Measurements from ENCODE around the gene SAP25.
"Not testable (repeated sequence)": the region's sequence is repeated elsewhere in the genome, so short reads cannot be mapped to it uniquely, and the experiment has no call there.

Gene SAP25

GRCh38 chr7:100553032-100553431 lies 20.7 kb downstream of the SAP25 start:
- no peak overlapping the region for H3K4me2 ChIP-seq (ENCODE audit: low read length)

GRCh38 chr7:100552532-100552931 lies 21.2 kb downstream of the SAP25 start:
- no peaks in the 10 kb centered on the region for H3K27me3 ChIP-seq (ENCODE audit: insufficient read depth, low read length)
- no peak overlapping the region for H2AFZ ChIP-seq (ENCODE audit: low read length)
- peaks cover 14% of the 10 kb centered on the region for H3K4me1 ChIP-seq (ENCODE audit: insufficient read depth, low read length, severe bottlenecking)
- TF ChIP-seq EZH2 (IDR thresholded peaks at IDR 0.05; ENCODE audit: borderline replicate concordance, low read length) (no peak), CTCF (IDR thresholded peaks at IDR 0.05; ENCODE audit: low read length) (no peak)
- no peaks in the 10 kb centered on the region for H3F3A ChIP-seq (ENCODE audit: insufficient read depth, low read length)
- H3K4me2 ChIP-seq (ENCODE audit: low read length): no peak overlapping the region
- H3K79me2 ChIP-seq (ENCODE audit: insufficient read depth, low read length): no peaks in the 10 kb centered on the region
- H3K36me3 ChIP-seq (ENCODE audit: insufficient read depth, low read length): peaks cover 8% of the 10 kb centered on the region
- no peaks in the 10 kb centered on the region for H3K9me2 ChIP-seq (ENCODE audit: low read depth, low read length)
- H3K9me3 ChIP-seq (ENCODE audit: low read length): no peaks in the 10 kb centered on the region
- no peak overlapping the region for H3K27ac ChIP-seq (ENCODE audit: low read depth, low read length, poor library complexity, severe bottlenecking)
- H3K9ac ChIP-seq (ENCODE audit: low read length): no peak overlapping the region
- H3K4me3 ChIP-seq (ENCODE audit: low read depth, low read length, poor library complexity, severe bottlenecking): no peak overlapping the region
- no peaks in the 10 kb centered on the region for H4K20me1 ChIP-seq (ENCODE audit: insufficient read depth, low read length)

More at GRCh38 chr7:100553032-100553431, 20.7 kb downstream of the SAP25 start:
- Histone ChIP-seq H3K9me3 (ENCODE audit: low read length) (no peaks in the 10 kb centered on the region), H3K4me1 (ENCODE audit: insufficient read depth, low read length, severe bottlenecking) (peaks cover 11% of the 10 kb centered on the region), H3K27ac (ENCODE audit: low read depth, low read length, poor library complexity, severe bottlenecking) (no peak overlapping the region), H3K9ac (ENCODE audit: low read length) (no peak overlapping the region), H4K20me1 (ENCODE audit: insufficient read depth, low read length) (no peaks in the 10 kb centered on the region), H3F3A (ENCODE audit: insufficient read depth, low read length) (no peaks in the 10 kb centered on the region), H3K79me2 (ENCODE audit: insufficient read depth, low read length) (no peaks in the 10 kb centered on the region), H3K4me3 (ENCODE audit: low read depth, low read length, poor library complexity, severe bottlenecking) (no peak overlapping the region), H3K36me3 (ENCODE audit: insufficient read depth, low read length) (peaks cover 8% of the 10 kb centered on the region), H2AFZ (ENCODE audit: low read length) (no peak overlapping the region), H3K9me2 (ENCODE audit: low read depth, low read length) (no peaks in the 10 kb centered on the region), H3K27me3 (ENCODE audit: insufficient read depth, low read length) (no peaks in the 10 kb centered on the region)
- TF ChIP-seq CTCF (IDR thresholded peaks at IDR 0.05; ENCODE audit: low read length) (no peak), EZH2 (IDR thresholded peaks at IDR 0.05; ENCODE audit: borderline replicate concordance, low read length) (no peak)

- H3K9me3 ChIP-seq (ENCODE audit: low read length); H3K27me3 ChIP-seq (ENCODE audit: insufficient read depth, low read length); H3K79me2 ChIP-seq (ENCODE audit: insufficient read depth, low read length); H4K20me1 ChIP-seq (ENCODE audit: insufficient read depth, low read length); H3F3A ChIP-seq (ENCODE audit: insufficient read depth, low read length); H3K27ac ChIP-seq (ENCODE audit: low read depth, low read length, poor library complexity, severe bottlenecking); H3K36me3 ChIP-seq (ENCODE audit: insufficient read depth, low read length); H3K4me3 ChIP-seq (ENCODE audit: low read depth, low read length, poor library complexity, severe bottlenecking); H3K4me2 ChIP-seq (ENCODE audit: low read length); H2AFZ ChIP-seq (ENCODE audit: low read length); H3K9ac ChIP-seq (ENCODE audit: low read length); H3K9me2 ChIP-seq (ENCODE audit: low read depth, low read length): not testable (repeated sequence)
- H3K4me1 ChIP-seq (ENCODE audit: insufficient read depth, low read length, severe bottlenecking): peaks cover 14% of the 10 kb centered on the region
Measured at GRCh38 chr7:100548446-100548845, 25.3 kb downstream of the SAP25 start.

- Histone ChIP-seq H3K9ac (ENCODE audit: low read length) (no peak overlapping the region), H4K20me1 (ENCODE audit: insufficient read depth, low read length) (no peaks in the 10 kb centered on the region; the same call in 1 of the 2 replicates), H3K4me1 (ENCODE audit: insufficient read depth, low read length, severe bottlenecking) (peaks cover 14% of the 10 kb centered on the region), H3K27me3 (ENCODE audit: insufficient read depth, low read length) (no peaks in the 10 kb centered on the region), H3F3A (ENCODE audit: insufficient read depth, low read length) (no peaks in the 10 kb centered on the region), H3K79me2 (ENCODE audit: insufficient read depth, low read length) (no peaks in the 10 kb centered on the region), H3K9me2 (ENCODE audit: low read depth, low read length) (no peaks in the 10 kb centered on the region), H3K4me2 (ENCODE audit: low read length) (no peak overlapping the region), H3K27ac (ENCODE audit: low read depth, low read length, poor library complexity, severe bottlenecking) (no peak overlapping the region), H3K36me3 (ENCODE audit: insufficient read depth, low read length) (peaks cover 3% of the 10 kb centered on the region; the same call in 1 of the 2 replicates), H3K4me3 (ENCODE audit: low read depth, low read length, poor library complexity, severe bottlenecking) (no peak overlapping the region), H2AFZ (ENCODE audit: low read length) (no peak overlapping the region), H3K9me3 (ENCODE audit: low read length) (no peaks in the 10 kb centered on the region)
- TF ChIP-seq CTCF (IDR thresholded peaks at IDR 0.05; ENCODE audit: low read length) (no peak), EZH2 (IDR thresholded peaks at IDR 0.05; ENCODE audit: borderline replicate concordance, low read length) (no peak)
Measured at GRCh38 chr7:100547872-100548271, 25.8 kb downstream of the SAP25 start.

Data from OCI-LY1 (cell line).